H1 (cell line): ENCODE data around the gene ABTB1.

Experiments
- ATF2 ChIP-seq: IDR thresholded peaks from 2 replicates; pipeline ENCODE4 v1.6.1; 2012; ENCODE audit warnings: low read length, inconsistent platforms
- EZH2 ChIP-seq: fragments of 200-600 bp; sonication (generic); IDR thresholded peaks from 2 replicates; pipeline ENCODE4 v1.7.1; 2012; ENCODE audit warnings: low read depth, mild to moderate bottlenecking, moderate library complexity, low read length, inconsistent platforms; ENCODE audit not compliant: severe bottlenecking
- RBBP5 ChIP-seq: IDR thresholded peaks from 2 replicates; pipeline ENCODE4 v1.7.1; 2012; ENCODE audit warnings: low read depth, mild to moderate bottlenecking, inconsistent platforms, low read length, moderate library complexity, borderline replicate concordance
- YY1 ChIP-seq: IDR thresholded peaks from 2 replicates; pipeline ENCODE4 v1.6.1; 2011; ENCODE audit warnings: low read depth, mild to moderate bottlenecking, low read length
- ZNF274 ChIP-seq: IDR thresholded peaks from 2 replicates; pipeline ENCODE4 v1.7.0; 2012; ENCODE audit warnings: low read length, borderline replicate concordance; ENCODE audit errors: extremely low read depth
- TF ChIP-seq, protein P1 (sequence below), 3 experiments: IDR thresholded peaks; 1 replicate in 2 of 3; 2 replicates in 1 of 3; pipeline versions ENCODE4 v1.5.1 to v1.6.1; 2011; ENCODE audit warnings: low read length in 3 of 3, mild to moderate bottlenecking in 3 of 3, inconsistent platforms in 2 of 3, low read depth in 1 of 3, moderate library complexity in 1 of 3; ENCODE audit not compliant: insufficient read depth in 1 of 3; ENCODE audit errors: control extremely low read depth in 1 of 3

DNA sequence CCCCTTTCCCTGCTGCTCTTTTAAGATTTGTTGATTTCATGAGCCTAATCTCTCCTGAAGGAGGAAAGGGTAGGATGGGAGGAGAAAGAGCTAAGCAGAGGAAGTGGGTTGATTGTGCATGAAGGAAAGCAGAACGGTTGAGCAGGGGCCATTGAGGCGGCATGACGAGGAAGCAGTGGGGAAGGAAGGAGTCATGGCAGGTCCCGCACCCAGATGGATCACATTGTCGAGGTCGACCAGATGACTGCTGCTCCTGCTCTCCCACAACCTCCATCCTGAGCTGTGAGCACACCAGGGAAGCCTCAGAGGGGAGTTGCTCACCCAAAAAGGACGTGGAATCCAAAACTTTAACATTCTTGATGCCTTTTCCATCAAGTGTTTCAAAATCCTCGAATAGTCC lies 42.8 kb downstream of the ABTB1 start:
- TF ChIP-seq EZH2 (no peak), ZNF274 (no peak), RBBP5 (no peak), ATF2 (no peak), YY1 (no peak)
- TF ChIP-seq, protein P1, sequence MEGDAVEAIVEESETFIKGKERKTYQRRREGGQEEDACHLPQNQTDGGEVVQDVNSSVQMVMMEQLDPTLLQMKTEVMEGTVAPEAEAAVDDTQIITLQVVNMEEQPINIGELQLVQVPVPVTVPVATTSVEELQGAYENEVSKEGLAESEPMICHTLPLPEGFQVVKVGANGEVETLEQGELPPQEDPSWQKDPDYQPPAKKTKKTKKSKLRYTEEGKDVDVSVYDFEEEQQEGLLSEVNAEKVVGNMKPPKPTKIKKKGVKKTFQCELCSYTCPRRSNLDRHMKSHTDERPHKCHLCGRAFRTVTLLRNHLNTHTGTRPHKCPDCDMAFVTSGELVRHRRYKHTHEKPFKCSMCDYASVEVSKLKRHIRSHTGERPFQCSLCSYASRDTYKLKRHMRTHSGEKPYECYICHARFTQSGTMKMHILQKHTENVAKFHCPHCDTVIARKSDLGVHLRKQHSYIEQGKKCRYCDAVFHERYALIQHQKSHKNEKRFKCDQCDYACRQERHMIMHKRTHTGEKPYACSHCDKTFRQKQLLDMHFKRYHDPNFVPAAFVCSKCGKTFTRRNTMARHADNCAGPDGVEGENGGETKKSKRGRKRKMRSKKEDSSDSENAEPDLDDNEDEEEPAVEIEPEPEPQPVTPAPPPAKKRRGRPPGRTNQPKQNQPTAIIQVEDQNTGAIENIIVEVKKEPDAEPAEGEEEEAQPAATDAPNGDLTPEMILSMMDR (IDR thresholded peaks at IDR 0.05; ENCODE audit: control extremely low read depth in 1 of 3, insufficient read depth in 1 of 3, low read depth in 1 of 3, low read length in 3 of 3): no peak
